HG02884 (cell line): ENCODE measurements around the gene SERPINA3.
"Not testable (repeated sequence)": the region's sequence is repeated elsewhere in the genome, so short reads cannot be mapped to it uniquely, and the experiment has no call there.

Experiments used
- ATAC-seq: cut with Tn5 transposase; IDR thresholded peaks from one replicate; pipeline ENCODE4 v1.9.1; 2021; ENCODE audit warnings: mild to moderate bottlenecking, moderate library complexity; ENCODE audit not compliant: unreplicated experiment

Gene SERPINA3

DNA sequence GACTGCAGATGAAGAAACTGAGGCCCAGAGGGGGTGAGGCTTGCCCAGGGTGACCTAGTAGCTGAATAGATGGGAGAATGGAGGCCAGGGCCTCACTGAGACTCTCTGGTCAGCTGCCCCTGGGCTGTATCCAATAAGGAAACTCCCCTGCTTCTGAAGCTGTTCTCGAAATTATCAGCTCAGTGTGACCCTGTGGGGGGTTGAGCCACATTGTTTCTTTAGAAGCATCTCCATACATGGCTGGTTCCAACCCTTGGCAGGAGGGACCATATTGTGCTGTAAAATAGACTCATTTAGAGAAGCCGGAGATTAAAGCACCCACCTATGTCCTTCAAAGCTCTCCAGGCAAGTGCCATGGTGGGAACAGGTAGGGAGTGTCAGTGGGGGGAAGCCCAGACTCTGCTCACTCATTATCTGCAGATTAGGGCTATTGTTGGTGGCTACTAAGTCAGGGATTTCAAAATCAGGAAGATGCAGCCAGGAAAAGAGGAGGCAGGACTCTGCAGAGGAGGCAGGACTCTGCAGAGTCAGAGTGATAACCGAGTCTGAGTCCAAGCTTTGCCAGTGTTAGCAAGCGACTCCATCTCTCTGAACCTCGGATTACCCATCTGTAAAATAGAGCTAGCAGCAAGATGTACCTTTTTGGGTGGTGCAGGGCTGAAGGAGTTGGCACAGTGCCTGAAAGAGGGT, 27.5 kb upstream of the SERPINA3 start:
- no peak for ATAC-seq

DNA sequence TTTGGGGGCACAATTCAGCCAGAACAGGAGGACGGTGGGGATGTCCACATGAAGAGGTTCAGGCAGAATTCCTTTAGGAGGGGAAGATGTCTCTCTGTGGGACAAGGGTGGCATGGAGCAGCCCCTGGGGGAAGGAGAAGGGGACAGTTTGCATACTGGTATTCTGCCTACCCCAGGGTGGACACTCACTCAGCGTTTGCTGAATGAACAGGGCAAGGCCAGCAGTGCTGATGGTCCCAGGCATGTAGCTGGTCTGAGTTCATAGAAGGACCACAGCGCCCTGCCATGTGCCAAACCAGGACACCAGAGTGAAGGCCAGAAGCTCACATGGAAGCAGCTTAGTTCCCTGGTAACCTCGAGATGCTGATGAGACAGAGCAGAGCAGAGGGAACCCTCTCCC, 25.6 kb upstream of the SERPINA3 start:
- ATAC-seq: no peak

DNA sequence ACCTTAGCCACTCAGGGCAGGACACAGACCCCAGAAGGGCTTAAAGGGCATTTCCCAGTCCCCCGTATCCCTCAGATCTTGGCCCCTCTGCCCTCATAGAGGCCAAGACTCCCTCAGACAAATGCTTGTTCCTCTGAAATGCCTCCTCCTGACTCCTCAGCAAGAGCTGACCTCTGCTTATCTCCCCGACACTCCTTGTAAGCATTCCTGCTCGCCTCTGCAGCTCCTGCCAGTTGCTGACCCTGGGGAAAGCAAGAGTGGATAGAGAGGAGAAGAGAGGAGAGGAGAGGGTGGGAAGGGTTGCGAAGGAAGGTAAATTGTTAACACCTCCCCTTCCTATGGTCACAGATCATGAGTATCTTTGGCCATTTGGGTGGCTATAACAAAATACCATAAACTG, 23.9 kb upstream of the SERPINA3 start:
- ATAC-seq: no peak

DNA sequence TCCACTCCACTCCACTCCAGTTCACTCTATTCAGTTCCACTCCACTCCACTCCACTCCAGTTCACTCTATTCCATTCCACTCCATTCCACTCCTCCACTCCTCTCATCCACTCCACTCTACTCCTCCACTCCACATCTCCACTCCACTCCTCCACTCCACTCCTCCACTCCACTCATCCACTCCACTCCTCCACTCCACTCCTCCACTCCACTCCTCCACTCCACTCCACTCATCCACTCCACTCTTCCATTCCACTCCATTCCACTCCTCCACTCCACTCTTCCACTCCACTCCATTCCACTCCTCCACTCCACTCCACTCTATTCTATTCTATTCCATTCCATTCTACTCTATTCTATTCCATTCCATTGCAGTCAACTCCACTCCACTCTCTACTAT, 21.1 kb upstream of the SERPINA3 start:
- ATAC-seq: no peak

DNA sequence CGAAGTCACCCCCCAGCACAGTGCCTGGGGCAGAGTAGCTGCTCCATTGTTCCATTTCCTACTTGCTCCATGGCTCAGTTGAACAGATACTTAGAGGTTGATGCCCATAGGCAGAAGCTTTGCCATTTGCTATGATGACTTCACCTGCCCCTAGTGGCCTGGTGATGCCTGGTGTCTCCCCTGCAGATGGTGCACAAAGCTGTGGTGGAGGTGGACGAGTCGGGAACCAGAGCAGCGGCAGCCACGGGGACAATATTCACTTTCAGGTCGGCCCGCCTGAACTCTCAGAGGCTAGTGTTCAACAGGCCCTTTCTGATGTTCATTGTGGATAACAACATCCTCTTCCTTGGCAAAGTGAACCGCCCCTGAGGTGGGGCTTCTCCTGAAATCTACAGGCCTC, 20.3 kb upstream of the SERPINA3 start:
- no peak for ATAC-seq

DNA sequence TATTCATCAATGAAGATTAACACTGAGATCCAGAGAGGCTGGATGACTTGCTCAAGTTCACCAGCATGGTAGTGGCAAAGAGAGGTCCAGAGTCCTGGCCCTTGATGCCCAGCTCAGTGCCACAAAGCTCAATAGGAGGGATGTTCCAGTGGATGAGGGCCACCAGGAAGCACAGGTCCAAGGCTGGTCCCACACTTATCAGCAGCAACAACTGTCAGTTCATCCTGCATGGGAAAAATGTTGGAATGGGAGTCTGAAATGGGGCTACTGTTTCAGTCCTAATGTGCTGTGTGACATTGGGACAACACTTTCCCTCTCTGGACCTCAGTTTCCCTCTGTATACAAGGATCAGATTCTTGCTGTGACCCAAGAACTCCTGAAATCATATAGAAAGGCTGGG, 19.7 kb upstream of the SERPINA3 start:
- ATAC-seq: no peak

DNA sequence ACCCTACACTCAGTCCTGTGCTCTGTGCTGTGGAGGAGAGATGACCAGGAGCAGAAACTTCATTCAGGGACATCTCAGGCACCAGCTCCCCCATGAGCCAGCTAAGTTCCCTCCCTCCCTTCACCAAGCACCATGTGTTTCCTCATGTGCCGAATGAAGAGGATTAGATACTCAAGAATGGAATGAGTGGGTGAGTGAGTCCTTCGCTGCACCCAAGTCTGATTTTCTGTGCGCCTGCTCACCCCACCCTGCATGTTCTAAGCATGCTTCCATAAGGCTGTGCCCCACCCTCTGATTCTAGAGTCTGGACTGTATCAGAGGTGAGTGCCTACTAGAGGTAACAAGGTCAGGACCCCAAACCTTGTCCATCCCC, 18.8 kb upstream of the SERPINA3 start:
- ATAC-seq: no peak

DNA sequence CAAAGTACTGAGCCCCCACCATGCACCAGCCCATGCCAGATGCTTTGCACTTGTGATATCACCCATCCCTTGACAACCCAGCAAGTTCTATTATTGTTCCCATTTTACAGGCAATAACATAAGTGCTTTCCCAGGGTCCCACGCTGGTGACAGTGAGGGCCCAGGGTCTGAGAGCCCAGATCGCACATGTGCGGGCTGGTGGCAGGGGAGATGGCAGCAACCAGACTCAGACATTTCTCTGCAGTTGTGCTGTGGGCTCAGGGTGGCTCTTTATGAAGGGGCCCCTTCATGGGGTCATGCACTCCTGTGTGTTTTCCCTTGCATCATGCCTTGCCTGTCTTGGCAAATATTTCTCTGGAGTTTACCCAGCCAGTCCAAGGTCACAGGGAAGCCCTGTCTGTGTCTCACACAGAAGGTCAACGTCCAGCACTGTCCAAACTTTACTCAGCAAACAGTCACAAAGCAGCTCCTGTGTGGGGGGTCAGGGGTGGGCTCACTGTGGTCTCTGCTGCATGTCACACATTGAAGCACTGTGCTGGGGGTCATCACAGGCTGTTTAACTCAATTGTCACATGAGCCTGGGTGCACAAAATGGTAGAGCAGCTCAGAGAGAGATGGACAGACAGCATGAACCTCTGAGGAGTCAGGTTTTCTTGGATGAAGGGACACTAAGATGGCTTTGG, 18.3 kb upstream of the SERPINA3 start:
- ATAC-seq: no peak

DNA sequence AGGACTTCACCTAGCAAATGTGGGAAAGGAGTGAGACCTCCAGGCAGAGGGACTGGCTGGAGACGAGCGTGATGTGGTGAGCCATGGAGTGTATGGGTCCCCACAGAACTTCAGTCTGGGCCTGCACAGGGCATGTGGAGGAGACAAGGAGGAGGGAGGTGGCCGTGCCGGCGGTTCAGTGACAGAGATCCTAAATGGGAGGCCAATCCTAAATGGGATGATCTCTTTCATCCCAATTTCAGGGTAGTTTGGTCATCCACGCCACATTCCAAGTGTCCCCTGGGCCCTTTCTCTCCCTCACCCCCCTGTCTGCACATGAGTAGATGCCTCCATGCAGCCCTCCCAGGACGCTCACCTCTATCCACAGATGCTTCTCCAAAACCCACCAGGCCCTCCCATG, 17.8 kb upstream of the SERPINA3 start:
- ATAC-seq: no peak

DNA sequence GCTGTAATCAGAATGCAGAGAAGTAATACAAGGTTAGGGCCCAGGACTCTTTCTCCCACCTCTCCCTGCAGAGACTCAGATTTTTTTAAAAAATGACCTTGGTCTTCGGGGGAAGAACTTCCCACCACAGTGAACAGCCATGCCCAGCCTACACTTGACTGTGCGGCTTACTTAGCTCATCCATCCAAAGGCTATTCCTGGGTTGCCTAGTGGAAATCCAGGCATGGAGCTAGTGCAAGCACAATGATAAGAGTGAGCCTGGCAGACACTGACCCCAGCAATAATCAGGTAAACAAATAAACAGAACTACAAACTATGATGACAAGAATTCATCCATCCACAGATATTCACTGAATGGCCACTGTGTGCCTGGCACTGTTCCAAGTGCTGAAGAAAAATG, 16.3 kb upstream of the SERPINA3 start:
- no peak for ATAC-seq

DNA sequence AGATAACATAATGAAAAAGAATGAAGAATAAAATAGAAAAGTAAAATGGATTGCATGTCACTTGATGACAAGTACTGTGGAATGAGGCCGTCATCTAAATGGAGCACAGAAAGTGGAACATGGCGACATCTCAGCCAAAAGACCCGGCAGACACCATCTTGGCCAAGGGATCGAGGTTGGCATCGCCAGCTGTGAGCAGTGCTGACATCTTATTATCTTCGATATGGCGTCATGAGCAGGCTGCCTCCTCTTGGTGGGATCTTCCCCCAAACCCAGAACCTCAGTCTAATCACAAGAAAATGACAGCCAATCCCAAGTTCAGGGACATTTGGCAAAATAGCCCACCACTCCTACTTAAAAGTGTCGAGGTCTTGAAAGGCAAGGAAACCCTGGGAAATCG, 15.8 kb upstream of the SERPINA3 start:
- no peak for ATAC-seq

DNA sequence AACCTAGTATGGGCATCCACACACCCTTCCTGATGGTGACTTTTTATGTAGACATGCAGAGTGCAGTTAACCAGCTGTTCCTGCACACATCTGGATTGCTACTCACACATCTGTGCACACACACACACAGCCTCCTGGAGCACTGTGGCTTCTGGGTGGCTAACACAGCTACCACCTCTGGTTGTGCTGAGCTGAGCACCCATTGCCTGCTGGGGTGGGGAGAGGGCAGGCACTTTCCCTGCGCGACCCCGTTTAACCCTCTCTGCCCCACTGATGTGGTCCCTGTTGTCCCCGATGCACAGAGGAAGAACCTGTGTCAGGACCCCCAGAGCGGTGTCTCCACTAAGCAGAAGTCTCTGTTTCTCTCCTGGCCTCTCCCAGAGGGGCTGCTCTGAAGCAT, 14.4 kb upstream of the SERPINA3 start:
- no peak for ATAC-seq

DNA sequence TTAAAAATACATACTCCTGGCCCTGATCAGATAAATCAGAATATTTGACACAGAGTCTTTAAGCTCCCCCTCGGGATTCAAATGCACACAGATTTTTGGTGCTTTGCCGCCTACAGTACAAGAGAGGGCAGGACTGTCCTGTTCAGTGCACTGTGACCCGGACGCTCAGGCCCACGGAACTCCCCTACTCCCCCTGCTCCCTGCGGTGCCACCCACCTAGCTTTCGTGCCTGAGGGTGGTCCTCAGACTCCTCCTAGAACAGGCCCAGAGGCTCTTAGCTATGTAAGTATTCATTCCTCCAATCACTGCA, 13.7 kb upstream of the SERPINA3 start:
- ATAC-seq: no peak

DNA sequence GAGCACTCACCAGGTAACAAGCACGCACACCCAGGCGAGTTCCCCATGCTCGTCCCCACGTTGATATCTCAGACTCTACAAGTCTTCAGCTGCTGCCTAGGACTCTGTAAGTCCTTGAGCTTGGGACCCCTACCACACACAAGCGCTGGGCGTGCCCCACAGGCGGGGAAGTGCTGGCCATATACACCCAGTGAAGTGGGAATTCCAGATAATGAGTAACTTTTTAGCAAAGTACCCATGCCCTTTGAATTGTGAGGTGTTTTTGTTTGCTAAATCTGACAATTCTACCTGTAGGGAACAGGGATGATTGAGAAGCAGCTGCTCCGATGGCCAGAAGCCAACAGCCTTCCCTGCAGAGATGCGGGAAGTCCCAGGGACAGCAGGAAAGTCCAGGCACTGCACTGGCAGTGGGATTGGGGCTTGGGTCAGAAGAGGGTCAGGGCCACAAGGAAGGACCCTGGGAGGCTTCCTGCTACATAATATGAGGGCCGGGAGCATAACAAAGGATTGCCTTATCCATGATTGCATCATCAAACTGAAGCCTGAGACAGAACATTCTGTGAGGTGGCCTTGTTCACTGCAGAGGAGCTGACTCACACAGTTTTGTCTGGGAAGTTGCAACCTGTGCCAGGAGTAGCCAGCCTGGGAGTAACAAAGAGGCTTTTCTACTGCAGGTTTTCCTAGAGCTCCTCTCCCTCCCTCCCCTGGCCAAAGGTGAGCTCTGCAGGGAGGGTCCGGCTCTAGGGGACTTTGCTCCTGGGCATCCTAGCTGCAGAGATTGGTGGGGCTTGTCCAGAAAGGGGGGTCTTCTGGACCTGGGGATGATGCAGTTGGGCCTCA, 13.2 kb upstream of the SERPINA3 start:
- ATAC-seq: no peak

DNA sequence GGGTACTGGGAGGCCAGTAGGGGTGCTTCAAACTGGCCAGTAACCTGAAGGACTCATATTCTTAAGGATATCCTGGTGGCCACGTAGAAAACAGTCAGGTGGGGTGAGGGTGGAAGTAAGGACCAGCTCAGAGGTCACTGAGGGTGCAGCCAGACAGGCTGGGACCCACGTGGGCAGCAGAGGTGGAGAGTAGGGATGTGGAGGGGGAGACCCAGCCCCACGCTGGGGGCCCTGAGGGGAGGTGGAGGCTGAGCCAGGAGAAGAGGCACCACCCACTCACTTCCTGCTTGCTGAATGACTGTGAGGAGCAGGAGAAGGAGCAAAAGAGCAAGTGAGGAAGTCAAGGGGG, 12.6 kb upstream of the SERPINA3 start:
- no peak for ATAC-seq

DNA sequence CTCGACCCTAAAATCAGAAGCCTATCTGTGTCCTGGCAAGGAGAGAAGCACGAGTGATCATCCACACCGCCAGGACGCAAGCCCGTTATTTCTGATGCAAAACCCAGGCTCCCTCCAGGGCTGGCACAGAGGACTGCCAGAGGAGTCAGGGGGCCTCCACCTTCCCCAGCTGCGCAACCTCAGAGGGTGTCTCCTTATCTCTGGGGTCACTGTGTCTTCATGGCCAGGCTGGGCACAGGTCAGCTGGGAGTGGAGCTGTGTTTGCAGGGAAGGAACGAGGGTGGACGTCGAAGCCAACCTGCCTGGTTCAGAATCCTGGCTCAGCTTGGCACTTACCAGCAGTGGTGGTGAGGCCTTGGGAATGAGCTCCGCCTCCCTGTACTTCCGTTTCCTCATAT, 12.0 kb upstream of the SERPINA3 start:
- ATAC-seq: no peak

DNA sequence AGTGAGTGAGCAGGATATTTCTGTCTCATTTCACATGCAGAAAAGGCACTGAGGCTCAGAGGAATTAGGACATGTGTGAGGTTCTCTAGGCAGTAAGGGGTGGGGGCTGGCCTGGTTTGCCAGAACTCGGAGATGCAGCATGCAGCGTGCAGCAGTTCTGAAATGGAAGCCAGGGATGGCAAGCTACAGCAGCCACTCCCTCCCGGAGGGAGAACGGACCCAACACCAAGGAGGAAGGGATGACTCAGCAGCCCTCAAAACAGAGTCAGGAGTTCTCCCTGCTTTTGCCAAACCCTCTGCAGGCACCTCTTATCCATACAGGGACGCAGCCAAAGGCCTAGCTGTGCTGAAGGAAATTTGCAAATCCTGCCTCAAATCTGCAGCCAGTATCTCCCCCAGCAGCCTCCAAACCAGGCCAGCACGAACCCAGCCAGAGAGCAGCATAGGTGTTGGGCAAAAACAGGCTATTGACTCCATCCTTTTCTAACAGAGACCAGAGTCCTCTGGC, 10.3 kb upstream of the SERPINA3 start:
- no peak for ATAC-seq

DNA sequence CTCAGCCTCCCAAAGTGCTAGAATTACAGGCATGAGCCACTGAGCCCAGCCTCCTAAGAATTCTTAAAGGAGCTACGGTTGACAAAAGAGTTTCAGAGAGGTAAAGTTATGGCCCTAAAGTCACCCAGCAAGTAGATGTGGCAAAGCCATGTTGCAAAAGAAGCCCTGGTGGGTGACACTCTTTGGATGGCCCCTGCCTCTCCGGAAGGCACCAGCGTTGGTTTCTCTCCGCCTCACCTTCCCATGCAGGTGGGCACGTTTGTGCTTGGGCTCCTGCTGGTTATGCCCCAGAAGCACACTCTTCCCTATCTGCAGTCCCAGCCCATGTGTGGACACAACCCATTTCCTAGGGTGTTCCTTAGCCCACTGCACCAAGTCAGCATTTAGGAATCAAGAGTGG, 9.5 kb upstream of the SERPINA3 start:
- ATAC-seq: no peak

DNA sequence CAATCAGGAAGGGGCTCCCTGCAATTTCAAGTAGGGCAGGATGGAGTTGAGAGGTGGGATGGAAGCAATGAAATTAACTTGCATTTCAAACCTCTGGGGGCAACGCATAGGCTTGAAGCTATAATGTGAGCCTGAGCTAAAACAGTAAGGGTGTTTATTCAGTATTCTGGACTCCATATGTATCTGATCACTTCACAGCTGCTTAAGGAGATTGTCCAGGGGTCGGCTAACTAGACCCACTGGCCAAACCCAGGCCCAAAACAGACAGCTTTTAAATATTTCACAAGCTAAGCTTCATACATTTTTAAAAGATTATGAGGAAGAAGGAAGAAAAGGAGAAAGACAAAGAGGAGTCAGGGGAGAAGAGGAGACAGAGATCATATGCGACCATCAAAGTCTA, 6.8 kb upstream of the SERPINA3 start:
- no peak for ATAC-seq

DNA sequence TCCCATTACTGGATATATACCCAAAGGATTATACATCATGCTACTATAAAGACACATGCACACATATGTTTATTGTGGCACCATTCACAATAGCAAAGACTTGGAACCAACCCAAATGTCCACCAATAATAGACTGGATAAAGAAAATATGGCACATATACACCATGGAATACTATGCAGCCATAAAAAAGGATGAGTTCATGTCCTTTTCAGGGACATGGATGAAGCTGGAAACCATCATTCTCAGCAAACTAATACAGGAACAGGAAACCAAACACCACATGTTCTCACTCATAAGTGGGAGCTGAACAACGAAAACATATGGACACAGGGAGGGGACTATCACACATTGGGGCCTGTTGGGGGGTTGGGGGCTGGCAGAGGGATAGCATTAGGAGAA, 3.2 kb upstream of the SERPINA3 start:
- ATAC-seq: not testable (repeated sequence)

DNA sequence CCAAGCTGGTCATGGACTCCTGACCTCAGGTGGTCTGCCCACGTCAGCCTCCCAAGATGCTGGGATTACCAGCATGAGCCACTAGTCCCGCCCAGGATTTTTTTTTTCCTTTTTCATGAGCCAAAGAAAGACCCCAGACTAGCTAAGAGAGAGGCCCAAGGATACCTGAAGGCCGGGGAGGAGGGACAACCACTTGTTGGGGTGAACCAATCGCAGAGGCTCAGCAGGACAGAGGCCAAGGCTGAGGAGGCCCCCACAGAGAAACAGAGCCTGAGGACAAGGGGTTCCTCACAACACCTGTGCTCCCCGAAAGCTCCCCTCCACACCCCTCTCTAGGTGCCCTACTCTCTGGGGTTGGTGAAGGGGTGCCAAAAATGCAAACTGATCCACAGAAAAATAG, 1.0 kb upstream of the SERPINA3 start:
- no peak for ATAC-seq
